ENCODE measurements around the gene MARS1.

DNA sequence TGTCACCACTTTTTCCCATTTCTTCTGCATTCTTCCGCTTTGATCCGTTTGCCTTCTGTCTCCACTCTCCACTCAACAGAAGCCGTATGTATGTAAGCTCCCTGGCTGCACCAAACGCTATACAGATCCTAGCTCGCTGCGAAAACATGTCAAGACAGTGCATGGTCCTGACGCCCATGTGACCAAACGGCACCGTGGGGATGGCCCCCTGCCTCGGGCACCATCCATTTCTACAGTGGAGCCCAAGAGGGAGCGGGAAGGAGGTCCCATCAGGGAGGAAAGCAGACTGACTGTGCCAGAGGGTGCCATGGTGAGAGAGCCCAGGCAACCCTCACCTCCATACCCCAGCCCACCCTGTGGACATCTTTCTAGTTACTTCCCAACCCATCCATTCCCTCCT lies 20.0 kb upstream of the MARS1 start:
- TF ChIP-seq, protein P1, sequence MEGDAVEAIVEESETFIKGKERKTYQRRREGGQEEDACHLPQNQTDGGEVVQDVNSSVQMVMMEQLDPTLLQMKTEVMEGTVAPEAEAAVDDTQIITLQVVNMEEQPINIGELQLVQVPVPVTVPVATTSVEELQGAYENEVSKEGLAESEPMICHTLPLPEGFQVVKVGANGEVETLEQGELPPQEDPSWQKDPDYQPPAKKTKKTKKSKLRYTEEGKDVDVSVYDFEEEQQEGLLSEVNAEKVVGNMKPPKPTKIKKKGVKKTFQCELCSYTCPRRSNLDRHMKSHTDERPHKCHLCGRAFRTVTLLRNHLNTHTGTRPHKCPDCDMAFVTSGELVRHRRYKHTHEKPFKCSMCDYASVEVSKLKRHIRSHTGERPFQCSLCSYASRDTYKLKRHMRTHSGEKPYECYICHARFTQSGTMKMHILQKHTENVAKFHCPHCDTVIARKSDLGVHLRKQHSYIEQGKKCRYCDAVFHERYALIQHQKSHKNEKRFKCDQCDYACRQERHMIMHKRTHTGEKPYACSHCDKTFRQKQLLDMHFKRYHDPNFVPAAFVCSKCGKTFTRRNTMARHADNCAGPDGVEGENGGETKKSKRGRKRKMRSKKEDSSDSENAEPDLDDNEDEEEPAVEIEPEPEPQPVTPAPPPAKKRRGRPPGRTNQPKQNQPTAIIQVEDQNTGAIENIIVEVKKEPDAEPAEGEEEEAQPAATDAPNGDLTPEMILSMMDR (IDR thresholded peaks at IDR 0.05) = no peak
- no peak for TF ChIP-seq POLR2AphosphoS5 (IDR thresholded peaks at IDR 0.05)
- TF ChIP-seq POLR2A (IDR thresholded peaks at IDR 0.05; ENCODE audit: low read depth) = no peak

Data from esophagus muscularis mucosa (tissue), 3 donors.